GM10266 (cell line): Measurements from ENCODE around the gene MYH13.

Source experiments
- DNase-seq: peaks from one replicate; pipeline ENCODE4 v3.0.0; 2012; ENCODE audit errors: extremely low spot score
- CTCF ChIP-seq: IDR thresholded peaks from 2 replicates; pipeline ENCODE4 v1.5.1; 2012; ENCODE audit warnings: mild to moderate bottlenecking, low read depth; ENCODE audit not compliant: control insufficient read depth, insufficient read depth; ENCODE audit errors: missing control alignments

MYH13 gene

GRCh38 chr17:10290041-10290440 lies 82.8 kb downstream of the MYH13 start:
- DNase-seq, result no peak
- TF ChIP-seq CTCF, result no peak

GRCh38 chr17:10286324-10286723 lies 86.5 kb downstream of the MYH13 start:
- no peak for TF ChIP-seq CTCF
- no peak for DNase-seq

GRCh38 chr17:10285896-10286295 lies 86.9 kb downstream of the MYH13 start:
- no peak for TF ChIP-seq CTCF
- DNase-seq, result no peak

- no peak for TF ChIP-seq CTCF
- no peak for DNase-seq
Observed at GRCh38 chr17:10280068-10280467, 92.7 kb downstream of the MYH13 start.

GRCh38 chr17:10278218-10278617 lies 94.6 kb downstream of the MYH13 start:
- TF ChIP-seq CTCF, result no peak

GRCh38 chr17:10276436-10276835 lies 96.4 kb downstream of the MYH13 start:
- no peak for DNase-seq
- no peak for TF ChIP-seq CTCF

More at GRCh38 chr17:10278218-10278617, 94.6 kb downstream of the MYH13 start:
- DNase-seq, result no peak

GRCh38 chr17:10275418-10275817 lies 97.4 kb downstream of the MYH13 start:
- DNase-seq, result no peak
- TF ChIP-seq CTCF, result no peak

GRCh38 chr17:10271106-10271562 lies 101.7 kb downstream of the MYH13 start:
- no peak for TF ChIP-seq CTCF
- DNase-seq, result no peak
